ENCODE measurements around the gene SPATA21.

The SPATA21 gene

DNA sequence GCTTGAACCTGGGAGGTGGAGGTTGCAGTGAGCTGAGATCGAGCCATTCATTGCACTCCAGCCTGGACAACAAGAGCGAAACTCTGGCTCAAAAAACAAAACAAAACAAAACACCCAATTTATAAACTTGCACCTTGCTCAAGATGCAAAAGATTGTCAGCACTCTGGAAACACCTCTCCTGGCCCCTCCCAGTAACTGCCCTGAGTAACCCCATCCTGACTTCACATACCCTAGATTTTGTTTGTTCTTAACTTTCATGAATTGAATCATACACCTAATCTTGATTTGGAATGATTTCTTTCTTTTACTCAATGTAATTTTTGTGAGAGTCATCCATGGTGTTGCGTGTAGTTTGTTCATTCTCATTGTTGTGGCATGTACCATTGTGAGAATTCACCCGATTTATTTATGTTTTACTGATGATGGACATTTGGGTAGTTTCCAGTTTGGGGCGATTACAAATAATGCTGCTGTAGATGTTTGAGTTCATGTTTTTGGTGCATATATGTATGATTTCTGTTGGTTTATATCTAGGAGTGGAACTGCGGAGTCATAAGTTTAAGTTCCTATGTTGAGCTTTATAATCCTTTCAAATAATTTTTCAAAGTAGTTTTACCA, 13.7 kb upstream of the SPATA21 start:
- DNase-seq = no peak

DNA sequence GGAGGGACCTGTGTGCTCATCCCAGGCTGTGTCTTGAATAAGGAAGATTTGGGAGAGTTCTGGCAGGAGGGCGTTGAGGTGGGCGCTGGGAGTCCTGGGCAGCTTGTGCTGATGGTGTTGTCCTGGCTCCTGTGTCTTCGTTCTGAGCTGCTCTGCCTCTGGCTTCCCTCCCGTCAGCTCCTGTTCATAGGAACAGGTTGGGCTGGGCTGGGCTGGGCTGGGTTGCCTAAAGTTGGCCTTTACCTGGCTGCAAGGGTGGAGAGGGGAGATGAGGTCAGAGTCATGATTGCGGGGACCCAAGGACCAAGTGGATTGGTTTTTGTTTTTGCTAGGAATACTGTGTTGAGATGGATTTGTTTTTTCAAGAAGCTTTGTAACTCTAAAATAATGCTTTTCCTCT, 12.4 kb upstream of the SPATA21 start:
- no peak for DNase-seq

DNA sequence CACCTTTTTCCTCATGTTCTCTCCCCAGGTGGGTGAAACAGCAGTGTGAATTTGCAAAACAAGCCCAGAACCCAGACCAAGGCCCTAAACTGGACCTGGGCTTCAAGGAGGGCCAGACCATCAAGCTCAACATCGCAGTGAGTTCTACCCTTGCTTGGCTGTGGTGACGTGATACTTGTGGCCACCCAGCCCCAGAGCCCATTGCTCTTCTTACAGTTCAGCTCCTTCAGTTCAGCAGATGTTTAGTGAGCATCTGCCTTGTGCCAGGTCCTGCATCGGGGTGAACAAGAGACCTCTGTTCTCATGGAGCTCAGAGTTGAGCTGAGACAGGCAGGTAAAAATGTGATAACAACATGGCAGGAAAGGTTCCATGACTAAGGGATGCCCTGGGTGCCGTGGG, 11.8 kb upstream of the SPATA21 start:
- no peak for DNase-seq

DNA sequence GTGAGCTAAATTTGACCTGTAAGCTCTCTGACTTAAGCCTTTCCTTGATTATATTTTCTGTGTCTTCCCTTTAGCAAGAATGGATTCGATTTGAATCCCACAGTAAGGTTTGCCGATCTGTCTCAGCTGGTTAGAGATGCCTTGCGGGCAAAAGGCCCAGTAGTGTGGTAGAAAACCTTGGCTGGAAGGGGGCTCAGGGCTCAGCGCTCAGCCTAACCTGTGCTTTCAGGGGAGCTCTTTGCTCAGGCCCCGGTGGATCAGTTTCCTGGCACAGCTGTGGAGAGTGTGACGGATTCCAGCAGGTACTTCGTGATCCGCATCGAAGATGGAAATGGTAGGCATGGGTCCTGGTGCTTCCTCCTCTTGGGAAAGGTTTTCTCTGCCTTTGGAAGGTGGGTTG, 10.4 kb upstream of the SPATA21 start:
- DNase-seq = no peak

DNA sequence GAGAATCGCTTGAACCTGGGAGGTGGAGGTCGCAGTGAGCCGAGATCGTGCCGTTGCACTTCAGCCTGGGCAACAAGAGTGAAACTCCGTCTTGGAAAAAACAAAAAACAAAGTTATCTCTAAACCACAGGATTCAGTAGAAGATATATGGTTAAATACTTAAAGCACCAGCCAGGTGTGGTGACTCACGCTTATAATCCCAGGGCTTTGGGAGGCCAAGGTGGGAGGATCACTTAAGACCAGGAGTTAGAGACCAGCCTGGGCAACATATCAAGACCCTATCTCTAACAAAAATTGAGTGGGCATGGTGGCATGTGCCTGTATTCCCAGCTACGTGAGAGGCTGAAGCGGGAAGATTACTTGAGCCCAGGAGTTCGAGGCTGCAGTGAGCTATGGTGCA, 8.9 kb upstream of the SPATA21 start:
- no peak for DNase-seq

DNA sequence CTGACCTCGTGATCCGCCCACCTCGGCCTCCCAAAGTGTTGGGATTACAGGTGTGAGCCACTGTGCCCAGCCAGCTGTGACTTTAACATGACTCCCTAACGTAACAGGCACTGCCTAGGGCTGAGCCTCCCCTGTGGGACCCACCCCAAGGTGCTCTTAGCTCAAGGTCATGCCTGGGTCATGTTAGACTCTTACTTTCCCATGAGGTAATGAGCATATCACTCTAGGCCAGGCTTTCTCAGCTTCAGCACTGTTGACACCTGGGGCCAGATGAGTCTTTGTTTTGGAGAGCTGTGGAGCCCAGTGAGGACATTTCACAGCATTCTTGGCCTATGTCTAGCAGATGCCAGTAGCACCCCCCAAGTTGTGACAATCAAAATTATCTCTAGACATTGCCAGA, 7.8 kb upstream of the SPATA21 start:
- no peak for DNase-seq

DNA sequence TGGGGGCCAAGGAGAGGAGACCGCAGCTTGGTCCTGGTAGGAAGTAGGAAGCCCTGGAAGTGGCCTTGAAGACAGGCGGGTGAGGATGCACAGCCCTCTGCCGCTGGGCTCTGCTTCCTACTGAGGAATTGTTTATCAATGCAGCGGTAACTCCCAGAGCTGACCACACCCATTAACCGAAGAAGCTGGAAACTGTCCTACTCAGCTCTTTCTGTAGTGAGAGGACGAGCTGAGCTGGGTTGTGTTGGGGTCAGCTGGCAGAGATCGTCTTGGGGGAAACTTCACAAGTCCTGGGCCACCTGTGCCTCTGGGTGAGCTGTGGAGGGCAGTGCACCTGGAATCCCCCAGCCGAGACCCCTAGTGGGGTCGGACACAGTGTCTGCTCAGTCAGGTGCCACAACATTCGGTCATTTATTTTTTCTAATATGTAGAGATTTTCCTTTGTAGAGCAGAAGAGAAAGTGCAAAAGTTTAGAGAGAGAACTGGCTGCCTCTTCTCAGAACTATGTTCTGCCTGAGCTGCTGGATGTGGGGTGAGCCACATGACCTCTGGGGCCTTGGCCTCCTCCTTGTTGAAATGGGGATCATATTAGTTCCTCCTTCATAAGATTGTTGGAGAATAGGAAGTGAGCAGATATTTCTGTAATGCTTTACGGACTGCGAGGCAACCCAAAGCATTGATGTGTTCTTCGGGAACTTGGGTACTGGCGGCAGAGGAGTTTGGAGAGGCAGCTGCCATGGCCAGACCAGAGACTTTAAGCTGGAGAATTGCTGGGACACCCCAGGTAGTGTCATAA, 6.9 kb upstream of the SPATA21 start:
- DNase-seq = no peak

DNA sequence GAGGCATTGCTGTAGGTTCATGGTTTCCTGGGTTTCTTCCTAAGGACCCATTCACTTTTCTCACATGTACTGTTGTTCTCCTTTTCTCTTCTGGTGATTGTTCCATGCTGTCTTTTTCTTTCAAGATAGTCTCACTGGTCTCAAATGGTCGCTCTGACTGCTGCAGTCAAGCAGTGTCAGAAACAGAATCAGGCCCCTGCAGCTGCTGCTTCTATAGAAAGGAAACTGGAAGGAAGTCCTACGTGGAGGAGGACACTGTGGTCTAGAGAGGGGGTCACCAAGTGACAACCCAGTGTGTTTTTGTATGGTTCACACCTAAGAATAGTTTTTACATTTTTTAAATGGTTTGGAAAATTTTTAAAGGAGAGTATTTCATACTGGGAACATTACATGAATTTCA, 5.7 kb upstream of the SPATA21 start:
- DNase-seq = no peak

DNA sequence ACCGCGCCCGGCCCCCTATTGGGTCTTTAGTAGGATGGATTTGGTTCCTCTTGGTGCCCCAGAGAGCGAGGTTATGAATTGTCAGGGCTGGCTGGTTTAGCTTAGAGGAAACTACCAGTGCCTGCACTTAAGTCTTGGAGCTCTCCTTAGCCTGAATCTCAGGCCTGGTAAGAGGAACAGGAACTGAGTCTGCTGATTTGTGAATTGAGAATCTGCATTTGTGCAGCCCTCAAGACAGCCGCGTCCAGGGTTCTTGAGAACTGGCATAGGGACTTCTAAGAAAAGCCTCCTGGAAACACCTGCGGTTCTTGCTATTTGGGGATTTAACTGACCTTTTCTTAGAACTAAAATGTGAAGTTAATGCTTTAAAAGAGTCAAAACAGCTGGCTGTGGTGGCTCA, 5.0 kb upstream of the SPATA21 start:
- no peak for DNase-seq

DNA sequence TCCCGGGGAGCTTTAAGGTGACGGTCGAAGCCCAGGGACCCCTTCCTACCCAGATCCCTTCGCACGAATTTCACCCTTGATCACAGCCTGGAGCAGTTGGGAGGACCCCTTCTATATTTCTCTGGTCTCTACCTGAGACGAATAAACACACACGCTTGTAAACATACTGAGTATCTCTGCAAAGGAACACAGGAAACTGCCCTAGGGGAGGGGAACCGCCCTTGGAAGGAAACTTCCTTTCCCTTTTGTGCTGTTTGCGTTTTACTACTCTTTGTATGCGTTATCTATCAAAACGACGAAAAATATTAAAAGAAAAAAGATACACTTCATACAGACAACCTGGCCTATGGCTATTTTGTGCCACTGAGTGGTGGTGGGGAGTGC, 4.0 kb upstream of the SPATA21 start:
- DNase-seq = no peak

DNA sequence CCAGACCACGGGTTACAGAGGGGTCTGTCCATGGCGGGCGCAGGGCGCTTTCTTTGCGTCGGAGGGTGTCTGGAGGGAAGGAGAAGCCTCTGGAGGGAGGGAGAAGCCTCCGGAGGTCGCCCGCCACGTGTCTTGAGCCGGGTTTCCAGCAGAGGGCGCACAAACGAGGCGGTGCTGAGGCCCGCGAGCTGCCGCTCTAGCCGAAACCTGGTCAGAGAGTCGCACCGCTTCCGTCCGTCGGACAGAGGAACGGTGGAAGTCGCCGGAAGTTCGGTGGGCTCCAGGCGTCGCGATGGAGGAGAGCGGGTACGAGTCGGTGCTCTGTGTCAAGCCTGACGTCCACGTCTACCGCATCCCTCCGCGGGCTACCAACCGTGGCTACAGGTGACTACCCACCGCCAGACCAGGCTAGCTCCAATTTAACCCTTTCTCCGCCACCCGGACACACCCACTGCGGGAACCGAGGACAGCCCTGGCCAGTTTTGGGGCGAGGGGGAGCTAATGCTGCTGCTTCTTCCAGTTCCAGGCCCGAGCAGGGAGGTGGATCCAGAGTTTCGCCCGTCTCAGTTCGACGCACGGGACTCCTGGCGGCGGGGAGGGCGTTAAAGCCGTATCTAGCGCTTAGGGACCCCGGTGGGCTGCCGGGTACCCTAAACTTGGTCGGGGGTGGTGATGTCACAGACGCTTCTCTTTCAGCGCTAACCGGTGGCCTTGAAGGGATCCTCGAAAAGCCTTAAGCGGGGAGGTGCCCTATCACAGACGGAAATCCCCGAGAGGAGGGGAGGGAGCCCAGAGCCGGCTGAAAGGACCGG, 3.5 kb upstream of the SPATA21 start, which contains the start of gene NECAP2:
Gene NECAP2 (plus strand): TSS at position 255 of the 812 bp plus-strand sequence. CDS start 38 bp downstream, at position 293.
- peak; percentile 91 for DNase-seq

DNA sequence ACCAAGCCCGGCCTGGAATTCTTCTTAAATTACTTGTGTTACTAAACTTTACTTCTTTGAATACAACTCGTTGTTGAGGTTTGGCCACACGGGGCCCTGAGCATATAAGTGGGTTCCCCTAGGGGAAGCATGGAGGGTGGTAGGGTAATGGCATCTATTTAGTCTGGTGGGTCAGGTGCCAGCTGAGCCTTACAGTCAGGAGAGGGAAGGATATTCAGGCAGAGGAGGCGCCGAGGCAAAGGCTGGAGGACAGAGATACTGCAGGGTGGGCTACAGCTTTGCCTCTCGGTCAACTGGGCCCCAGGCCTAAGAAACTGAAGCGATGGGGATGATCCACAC, 2.9 kb upstream of the SPATA21 start:
- no peak for DNase-seq

DNA sequence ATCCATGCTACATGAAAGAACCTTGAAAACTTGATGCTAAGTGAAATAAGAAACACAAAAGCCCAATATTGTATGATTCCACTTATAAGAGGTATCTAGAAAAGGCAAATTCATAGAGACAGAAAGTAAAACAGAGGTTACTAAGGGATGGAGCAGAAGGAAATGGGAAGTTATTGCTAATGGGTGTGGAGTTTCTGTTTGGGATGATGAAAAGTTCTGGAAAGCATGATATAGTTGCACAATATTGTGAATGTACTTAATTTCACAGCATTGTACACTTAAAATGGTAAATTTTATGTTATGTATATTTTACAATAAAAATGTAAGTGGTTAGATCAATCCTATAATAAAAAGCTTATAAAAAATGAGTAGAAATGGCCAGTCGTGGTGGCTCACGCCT, 1.7 kb upstream of the SPATA21 start:
- DNase-seq = no peak

DNA sequence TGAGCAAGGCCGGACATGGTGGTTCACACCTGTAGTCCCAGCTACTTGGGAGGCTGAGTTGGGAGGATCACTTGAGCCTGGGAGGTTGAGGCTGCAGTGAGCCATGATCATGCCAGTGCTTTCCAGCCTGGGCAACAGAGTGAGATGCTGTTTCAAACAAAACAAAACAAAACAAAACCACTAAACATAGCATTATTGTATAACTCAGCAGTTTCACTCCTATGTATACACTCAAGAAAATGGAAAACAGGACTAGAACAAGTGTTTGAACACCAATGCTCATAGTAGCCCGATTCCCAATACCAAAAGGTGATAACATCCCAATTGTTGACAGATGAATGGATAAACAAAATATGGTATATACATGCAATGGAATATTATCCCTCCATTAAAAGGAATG, 1.3 kb upstream of the SPATA21 start:
- no peak for DNase-seq

DNA sequence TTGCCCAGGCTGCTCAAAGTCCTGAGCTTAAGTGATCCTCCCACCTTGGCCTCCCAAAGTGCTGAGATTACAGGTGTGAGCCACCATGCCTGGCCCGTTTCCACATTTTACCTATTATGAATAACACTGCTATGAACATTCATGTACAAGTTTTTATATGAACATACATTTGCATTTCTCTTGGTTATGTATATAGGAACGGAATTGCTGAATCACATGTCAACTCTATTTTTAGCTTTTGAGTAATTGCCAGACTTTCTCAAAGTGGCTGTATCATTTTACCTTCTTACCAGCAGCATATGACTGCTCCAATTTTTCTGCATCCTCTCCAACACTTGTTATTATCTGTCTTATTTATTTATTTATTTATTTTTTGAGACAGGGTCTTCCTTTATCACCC, 2.7 kb downstream of the SPATA21 start:
- DNase-seq = peak; percentile 53

DNA sequence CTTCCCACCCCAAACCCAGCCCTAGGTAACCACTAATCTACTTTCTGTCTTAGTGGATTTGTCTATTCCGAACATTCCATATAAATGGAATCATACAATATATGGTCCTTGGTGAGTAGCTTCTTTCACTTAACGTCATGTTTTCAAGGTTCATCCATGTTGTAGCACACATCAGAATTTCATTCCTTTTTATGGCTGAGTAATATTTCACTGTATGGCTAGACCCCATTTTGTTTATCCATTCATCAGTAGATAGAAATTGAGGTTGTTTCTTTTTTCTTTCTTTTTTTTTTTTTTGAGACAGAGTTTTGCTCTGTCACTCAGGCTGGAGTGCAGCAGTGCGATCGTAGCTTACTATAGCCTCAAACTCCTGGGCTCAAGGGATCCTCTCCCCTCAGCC, 3.2 kb downstream of the SPATA21 start:
- no peak for DNase-seq

DNA sequence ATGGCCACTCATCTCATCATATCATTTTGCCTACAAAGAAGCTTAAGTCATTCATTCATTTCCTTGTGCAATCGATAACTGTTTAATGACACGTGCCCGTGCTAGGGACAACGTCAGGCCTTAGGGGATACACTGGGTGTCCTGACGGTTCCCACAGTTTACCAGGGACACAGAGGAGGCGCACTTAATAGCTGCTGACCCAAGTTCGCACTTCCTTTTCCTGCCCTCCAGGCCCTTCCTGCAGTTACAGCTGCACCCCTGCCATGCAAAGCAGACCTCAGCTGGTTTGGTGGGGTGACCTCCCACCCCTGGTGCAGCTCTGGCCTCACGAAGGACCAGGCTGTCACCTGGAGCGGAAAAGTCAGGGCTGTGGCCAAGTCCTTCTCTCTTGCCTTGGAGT, 4.2 kb downstream of the SPATA21 start:
- DNase-seq = no peak

DNA sequence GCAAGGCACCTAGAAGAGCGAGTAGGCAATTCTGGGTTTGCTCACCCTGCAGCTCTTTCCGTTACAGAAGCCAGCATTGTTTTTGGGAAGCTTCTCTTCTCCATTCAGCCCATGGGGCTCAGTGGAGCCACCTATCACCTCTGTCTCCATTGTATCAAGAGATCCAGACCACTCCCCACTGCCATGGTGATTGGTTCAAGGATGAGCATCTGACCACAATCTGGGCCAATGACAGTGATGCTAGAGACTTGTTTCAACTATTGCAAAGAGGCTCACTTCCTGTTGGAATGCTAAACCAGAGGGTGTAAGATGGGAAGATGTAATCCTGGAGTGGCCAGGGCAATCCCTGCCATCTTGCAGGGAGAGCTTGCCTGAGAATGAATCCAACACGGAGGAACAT, 6.6 kb downstream of the SPATA21 start:
- DNase-seq = peak; percentile 14

DNA sequence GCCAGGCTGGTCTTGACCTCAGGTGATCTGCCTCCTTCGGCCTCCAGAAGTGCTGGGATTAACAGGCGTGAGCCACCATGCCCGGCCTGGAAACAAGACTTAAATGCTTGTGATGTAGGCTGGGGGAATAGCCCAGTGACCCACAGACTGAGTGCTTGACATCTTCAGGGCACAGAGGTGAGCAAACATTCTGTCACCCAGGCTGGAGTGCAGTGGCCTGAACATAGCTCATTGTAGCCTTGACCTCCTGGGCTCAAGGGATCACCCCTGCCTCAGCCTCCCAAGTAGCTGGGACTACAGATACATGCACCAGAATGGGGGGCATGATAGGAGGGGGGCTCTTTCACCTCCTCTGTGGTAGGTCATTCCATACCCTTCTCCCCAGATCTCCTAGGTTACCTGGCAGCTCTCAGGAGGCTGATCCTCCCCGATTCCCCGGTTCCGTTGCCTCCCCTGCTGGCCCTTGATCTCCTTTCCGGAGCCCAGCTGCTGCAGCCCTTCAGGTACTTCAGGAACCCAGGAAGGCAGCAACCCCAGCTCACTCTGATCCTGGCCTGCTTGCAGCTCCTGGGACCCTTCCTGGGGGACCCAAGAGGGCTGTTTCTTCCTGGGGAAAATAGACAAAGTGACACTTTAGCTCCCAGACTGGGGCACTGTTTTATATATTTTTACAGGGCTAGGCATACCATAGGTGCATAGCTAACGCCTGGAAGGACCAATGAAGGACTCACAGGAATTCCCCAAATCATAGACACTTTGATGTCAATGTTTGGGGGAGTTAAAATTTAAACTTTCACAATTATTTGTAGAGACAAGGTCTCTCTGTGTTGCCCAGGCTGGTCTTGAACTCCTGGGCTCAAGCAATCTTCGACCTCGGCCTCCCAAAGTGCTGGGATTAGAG, 11.8 kb downstream of the SPATA21 start:
- no peak for DNase-seq

DNA sequence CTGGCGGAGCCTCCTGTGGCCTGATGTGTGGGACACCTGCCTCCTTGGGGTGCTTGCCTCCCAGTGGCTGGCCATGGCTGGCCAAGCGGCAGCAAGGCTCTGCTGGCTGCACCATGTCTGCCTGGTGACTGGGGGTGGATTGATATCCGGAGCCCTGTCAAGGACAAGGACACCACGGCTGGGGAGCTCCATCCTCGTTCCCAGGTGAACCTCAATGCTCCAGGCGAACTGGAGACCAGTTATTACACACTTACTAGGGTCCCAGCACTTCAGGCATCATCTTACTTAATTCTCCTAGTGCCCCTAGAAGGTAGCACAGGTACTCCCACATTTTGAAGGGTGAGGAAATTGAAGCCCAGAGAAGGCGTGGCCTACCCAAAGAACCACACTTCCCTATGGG, 15.2 kb downstream of the SPATA21 start:
- no peak for DNase-seq

DNA sequence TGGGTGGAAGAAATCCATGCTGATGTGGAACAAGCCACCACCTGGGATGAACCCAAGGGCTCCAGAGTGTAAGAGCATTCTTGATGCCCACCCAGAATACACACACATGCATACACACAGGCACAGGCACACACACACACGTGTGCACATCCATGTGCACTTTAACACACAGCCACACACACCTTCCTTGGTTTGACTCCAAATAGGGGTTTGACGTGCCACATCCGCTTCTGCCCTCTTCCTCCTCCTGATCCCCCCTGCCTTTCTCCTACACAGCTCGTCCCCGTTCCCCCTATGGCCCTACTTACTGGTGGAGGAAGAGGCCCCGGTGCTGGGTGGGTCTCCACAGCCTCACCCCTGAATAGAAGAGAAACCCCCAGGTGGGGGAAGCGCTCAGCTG, 16.0 kb downstream of the SPATA21 start:
- no peak for DNase-seq

DNA sequence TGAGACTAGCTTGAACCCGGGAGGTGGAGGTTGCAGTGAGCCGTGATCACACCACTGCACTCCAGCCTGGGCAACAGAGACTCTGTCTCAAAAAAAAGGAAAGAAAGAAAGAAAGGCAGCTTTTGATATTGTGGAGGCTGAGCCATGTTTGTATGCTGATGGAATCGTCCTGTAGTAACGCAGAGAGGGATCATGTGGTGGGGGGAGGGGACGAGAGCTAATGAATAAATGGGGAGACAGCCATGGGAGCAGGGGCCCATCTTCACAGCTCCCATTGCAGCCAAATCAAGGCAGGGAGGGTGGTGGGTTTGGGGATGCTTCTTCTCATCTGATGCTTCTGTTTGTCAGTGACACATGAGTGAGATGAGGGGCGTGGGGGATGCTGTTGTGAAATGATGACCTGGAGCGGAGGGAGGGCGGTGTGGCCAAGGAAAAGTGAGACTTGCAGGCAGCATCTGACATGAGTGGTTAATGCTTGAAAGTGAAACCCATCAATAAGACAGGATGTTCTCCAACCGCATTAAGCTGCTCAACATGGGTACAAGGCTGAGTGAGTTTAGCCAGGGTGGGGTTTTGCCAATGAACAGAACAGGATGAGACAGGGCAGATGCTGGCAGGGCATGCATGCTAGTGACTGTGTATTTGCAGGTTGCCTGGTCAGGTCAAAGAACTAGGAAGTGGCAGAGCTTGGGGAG, 16.7 kb downstream of the SPATA21 start:
- no peak for DNase-seq
